ENCODE measurements around the gene CYP46A1. TPM values are rescaled to one million over a fixed set of nuclear protein-coding genes. Genes with fewer than 3 reads are reported as not detected.

CYP46A1 gene
- total and polyA plus RNA-seq, 2 experiments from 2014 or later, result 0.47 to 1.7 TPM

GRCh38 chr14:99693918-99694317 is 9.8 kb downstream of the CYP46A1 start:
- H3K27me3 ChIP-seq, result no peaks in the 10 kb centered on the region
- no peaks in the 10 kb centered on the region for H3K79me2 ChIP-seq
- TF ChIP-seq CTCF (IDR thresholded peaks at IDR 0.05; ENCODE audit: poor library complexity), result no peak
- no peak for TF ChIP-seq EZH2phosphoT487 (IDR thresholded peaks at IDR 0.05; ENCODE audit: low read depth, severe bottlenecking, unreplicated experiment)
- no peak for TF ChIP-seq EZH2 (IDR thresholded peaks at IDR 0.05; ENCODE audit: borderline replicate concordance)
- H3K9me2 ChIP-seq (replicated peaks; ENCODE audit: insufficient read depth), result no peaks in the 10 kb centered on the region
- H3K4me3 ChIP-seq, result no peak overlapping the region
- no peak for DNase-seq (ENCODE audit: low spot score)
- H4K20me1 ChIP-seq (ENCODE audit: insufficient read depth, poor library complexity, severe bottlenecking), result no peaks in the 10 kb centered on the region
- no peaks in the 10 kb centered on the region for H3K36me3 ChIP-seq (replicated peaks; ENCODE audit: insufficient read depth, low read depth)
- H3K4me2 ChIP-seq, result no peak overlapping the region
- no peak overlapping the region for H2AFZ ChIP-seq
- H3K9me3 ChIP-seq (ENCODE audit: low read depth), result no peaks in the 10 kb centered on the region
- no peak overlapping the region for H3K27ac ChIP-seq
- H3K4me1 ChIP-seq (ENCODE audit: insufficient read depth), result no peaks in the 10 kb centered on the region
- 82% methylated on average over 3 of the region's 3 CpGs for WGBS (ENCODE audit: low lambda C conversion rate, missing lambda C conversion rate)

DNA sequence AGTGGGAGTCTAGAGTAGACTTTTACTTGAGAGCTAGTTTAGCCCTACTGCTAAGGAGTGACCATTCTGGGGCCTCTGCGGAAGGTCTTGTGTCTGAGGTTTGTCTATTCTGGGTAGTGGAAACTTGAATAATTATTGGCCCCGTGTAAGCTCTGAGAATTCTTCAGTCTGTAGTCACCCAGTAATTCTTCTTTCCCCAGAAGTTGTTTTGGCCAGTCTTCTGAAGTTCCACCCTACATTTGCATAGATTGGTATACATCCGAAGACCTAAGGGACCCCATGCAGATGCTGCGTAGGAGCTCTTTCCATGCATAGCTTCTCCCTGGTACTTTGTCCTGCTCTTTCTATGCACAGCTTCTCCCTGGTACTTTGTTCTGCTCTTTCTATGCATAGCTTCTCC is 12.8 kb downstream of the CYP46A1 start:
- H3K36me3 ChIP-seq (replicated peaks; ENCODE audit: insufficient read depth, low read depth), result no peaks in the 10 kb centered on the region
- H3K4me1 ChIP-seq (ENCODE audit: insufficient read depth), result no peaks in the 10 kb centered on the region
- H3K4me3 ChIP-seq, result no peak overlapping the region
- no peaks in the 10 kb centered on the region for H3K9me2 ChIP-seq (replicated peaks; ENCODE audit: insufficient read depth)
- TF ChIP-seq EZH2 (IDR thresholded peaks at IDR 0.05; ENCODE audit: borderline replicate concordance), result no peak
- no peak for TF ChIP-seq EZH2phosphoT487 (IDR thresholded peaks at IDR 0.05; ENCODE audit: low read depth, severe bottlenecking, unreplicated experiment)
- no peak for TF ChIP-seq CTCF (IDR thresholded peaks at IDR 0.05; ENCODE audit: poor library complexity)
- DNase-seq (ENCODE audit: low spot score), result no peak
- H3K27ac ChIP-seq, result no peak overlapping the region
- 88% methylated on average over 4 of the region's 4 CpGs for WGBS (ENCODE audit: low lambda C conversion rate, missing lambda C conversion rate)
- H3K27me3 ChIP-seq, result no peaks in the 10 kb centered on the region
- H3K79me2 ChIP-seq, result no peaks in the 10 kb centered on the region
- no peaks in the 10 kb centered on the region for H4K20me1 ChIP-seq (ENCODE audit: insufficient read depth, poor library complexity, severe bottlenecking)
- no peak overlapping the region for H3K4me2 ChIP-seq
- no peak overlapping the region for H2AFZ ChIP-seq
- H3K9me3 ChIP-seq (ENCODE audit: low read depth), result no peaks in the 10 kb centered on the region

- Histone ChIP-seq H3K27ac (no peak overlapping the region), H3K4me3 (no peak overlapping the region), H3K27me3 (no peaks in the 10 kb centered on the region), H3K79me2 (no peaks in the 10 kb centered on the region), H3K9me3 (ENCODE audit: low read depth) (no peaks in the 10 kb centered on the region), H3K36me3 (replicated peaks; ENCODE audit: insufficient read depth, low read depth) (no peaks in the 10 kb centered on the region), H3K9me2 (replicated peaks; ENCODE audit: insufficient read depth) (no peaks in the 10 kb centered on the region), H4K20me1 (ENCODE audit: insufficient read depth, poor library complexity, severe bottlenecking) (no peaks in the 10 kb centered on the region), H2AFZ (no peak overlapping the region), H3K4me2 (no peak overlapping the region), H3K4me1 (ENCODE audit: insufficient read depth) (no peaks in the 10 kb centered on the region)
- 95% methylated on average over 6 of the region's 6 CpGs for WGBS (ENCODE audit: low lambda C conversion rate, missing lambda C conversion rate)
- TF ChIP-seq EZH2 (IDR thresholded peaks at IDR 0.05; ENCODE audit: borderline replicate concordance) (no peak), CTCF (IDR thresholded peaks at IDR 0.05; ENCODE audit: poor library complexity) (no peak), EZH2phosphoT487 (IDR thresholded peaks at IDR 0.05; ENCODE audit: low read depth, severe bottlenecking, unreplicated experiment) (no peak)
- no peak for DNase-seq (ENCODE audit: low spot score)
Measured at GRCh38 chr14:99698236-99698635, 14.1 kb downstream of the CYP46A1 start.

DNA sequence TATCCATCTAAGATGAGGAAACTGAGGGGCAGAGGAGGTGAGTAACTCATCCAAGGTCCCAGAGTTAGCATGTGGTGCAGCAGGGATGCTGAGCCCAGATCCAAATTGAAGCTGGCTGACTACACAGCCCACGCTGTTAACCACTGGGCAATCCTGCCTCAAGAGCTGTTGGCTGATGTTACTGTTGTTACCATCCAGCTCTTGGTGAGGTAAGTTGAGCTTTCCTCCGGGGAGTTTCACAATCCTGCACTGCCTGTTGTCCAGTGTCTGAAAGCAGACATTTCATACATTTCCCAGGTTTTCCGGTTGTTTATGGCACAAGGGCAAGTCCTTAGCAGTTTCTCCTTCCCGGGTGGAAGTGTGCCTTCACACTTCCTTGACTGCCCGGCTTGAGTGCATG is 14.5 kb downstream of the CYP46A1 start:
- Histone ChIP-seq H3K4me2 (no peak overlapping the region), H3K36me3 (replicated peaks; ENCODE audit: insufficient read depth, low read depth) (no peaks in the 10 kb centered on the region), H4K20me1 (ENCODE audit: insufficient read depth, poor library complexity, severe bottlenecking) (no peaks in the 10 kb centered on the region), H3K27ac (no peak overlapping the region), H3K9me2 (replicated peaks; ENCODE audit: insufficient read depth) (no peaks in the 10 kb centered on the region), H3K4me1 (ENCODE audit: insufficient read depth) (no peaks in the 10 kb centered on the region), H3K4me3 (no peak overlapping the region), H3K9me3 (ENCODE audit: low read depth) (no peaks in the 10 kb centered on the region), H2AFZ (no peak overlapping the region), H3K27me3 (no peaks in the 10 kb centered on the region), H3K79me2 (no peaks in the 10 kb centered on the region)
- TF ChIP-seq EZH2phosphoT487 (IDR thresholded peaks at IDR 0.05; ENCODE audit: low read depth, severe bottlenecking, unreplicated experiment) (no peak), EZH2 (IDR thresholded peaks at IDR 0.05; ENCODE audit: borderline replicate concordance) (no peak), CTCF (IDR thresholded peaks at IDR 0.05; ENCODE audit: poor library complexity) (no peak)
- DNase-seq (ENCODE audit: low spot score), result no peak
- WGBS (ENCODE audit: low lambda C conversion rate, missing lambda C conversion rate), result 86% methylated on average over 5 of the region's 5 CpGs

All from hepatocyte (in vitro differentiated cells).